ENCODE measurements around the gene IQSEC1. TPM values are rescaled to one million over a fixed set of nuclear protein-coding genes. Genes with fewer than 3 reads are reported as not detected.

IQSEC1 gene
- total and polyA plus RNA-seq, 2 of the 8 experiments (the other 6 are each of a cell fraction or from before 2014, with no cell fraction given): 6.8 to 28.8 TPM

DNA sequence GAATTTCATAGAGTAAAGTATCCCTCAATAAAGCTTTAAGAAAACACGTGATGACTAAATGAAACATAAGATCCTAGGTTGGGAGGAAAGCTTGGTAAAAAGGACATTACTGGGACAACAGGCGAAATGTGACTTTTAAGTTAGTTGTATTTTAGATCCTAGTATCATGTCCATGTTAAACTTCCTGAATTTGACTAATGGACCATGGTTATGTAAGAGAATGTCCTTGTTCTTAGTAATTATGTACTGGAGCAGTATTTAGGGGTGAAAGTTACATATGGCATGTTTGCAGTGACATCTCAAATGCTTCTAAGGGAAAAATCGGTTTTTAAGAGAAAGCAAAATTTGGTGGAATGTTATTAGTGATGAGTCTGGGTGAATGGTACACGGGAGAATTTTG, 69.6 kb downstream of the IQSEC1 start (continued):
- TF ChIP-seq KDM1A (IDR thresholded peaks at IDR 0.05; ENCODE audit: borderline replicate concordance, low read length): no peak
- TF ChIP-seq BRCA1 (IDR thresholded peaks at IDR 0.05; ENCODE audit: low read depth, low read length): no peak
- TF ChIP-seq ATF3 (IDR thresholded peaks at IDR 0.05; ENCODE audit: insufficient read depth, low read depth, low read length): no peak
- TF ChIP-seq POU5F1 (IDR thresholded peaks at IDR 0.05; ENCODE audit: low read depth, low read length): no peak
- TF ChIP-seq HDAC6 (IDR thresholded peaks at IDR 0.05; ENCODE audit: low read depth, low read length): no peak
- TF ChIP-seq RFX5 (IDR thresholded peaks at IDR 0.05; ENCODE audit: borderline replicate concordance, low read depth, low read length): no peak
